ENCODE results near the gene PPP2R5D. TPM values are rescaled to one million over a fixed set of nuclear protein-coding genes. Genes with fewer than 3 reads are reported as not detected.
A peak's percentile ranks its signal among the peaks of the same experiment; 100 is the strongest.

The PPP2R5D gene
- total and polyA plus RNA-seq, 9 of the 15 experiments (the other 6 are each of a cell fraction or from before 2014, with no cell fraction given) = 1.3 to 96.1 (median 38.4) TPM

DNA sequence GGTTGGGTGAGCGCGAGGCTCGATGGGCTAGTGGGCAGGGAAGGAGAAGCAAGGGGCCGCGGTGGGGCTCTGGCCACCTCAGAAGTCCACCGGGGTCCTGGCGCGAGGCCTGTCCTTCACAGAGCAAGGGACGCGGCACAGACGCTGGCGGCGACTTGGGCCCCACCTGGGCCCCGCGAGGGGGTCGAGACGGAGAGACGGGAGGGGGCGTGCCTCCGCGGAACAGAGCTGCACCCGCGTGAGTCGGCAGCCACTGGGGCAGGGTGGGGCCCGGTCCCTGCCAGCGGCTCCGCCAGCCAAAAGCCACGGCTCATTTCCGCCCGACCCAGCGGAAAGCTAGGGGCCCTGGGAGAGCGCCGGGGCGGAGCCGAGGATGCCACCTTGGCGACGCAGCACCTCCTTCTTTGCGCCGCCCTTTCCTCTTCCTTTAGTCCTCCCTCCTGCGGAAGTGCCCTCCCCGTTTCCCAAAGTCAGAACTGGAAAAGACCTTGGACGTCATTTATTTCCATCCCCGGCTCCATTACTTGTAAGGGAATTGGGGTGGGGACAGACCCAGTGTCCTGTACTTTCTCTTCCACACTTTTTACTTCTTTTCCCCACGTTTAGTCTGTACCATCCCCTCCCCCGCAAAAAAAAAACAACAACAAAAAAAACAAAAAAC, 69.3 kb downstream of the PPP2R5D start, which contains the start of gene CUL7 (continued):
- TF ChIP-seq ETV6 (IDR thresholded peaks at IDR 0.05; ENCODE audit: borderline replicate concordance in 1 of 2, low read depth in 2 of 2, low read length in 1 of 2) (peak; percentile 96 to 98), ETV6 (CRISPR knock-in tag; IDR thresholded peaks at IDR 0.05; ENCODE audit: borderline replicate concordance) (no peak), RFX1 (IDR thresholded peaks at IDR 0.05) (peak; percentile 76; the same call in 1 of the 2 replicates), ZBTB8A (IDR thresholded peaks at IDR 0.05; ENCODE audit: partially characterized antibody) (no peak), TAF9B (IDR thresholded peaks at IDR 0.05; ENCODE audit: partially characterized antibody) (peak; percentile 75), ZNF561 (CRISPR knock-in tag; conservative IDR thresholded peaks at IDR 0.05) (peak; percentile 80), SIRT6 (IDR thresholded peaks at IDR 0.05; ENCODE audit: low read depth, low read length) (no peak), JUN (IDR thresholded peaks at IDR 0.05; ENCODE audit: borderline replicate concordance, low read depth, low read length) (peak; percentile 37; the same call in 1 of the 2 replicates), JUN (CRISPR knock-in tag; IDR thresholded peaks at IDR 0.05; ENCODE audit: borderline replicate concordance) (no peak), CAMTA2 (CRISPR knock-in tag; conservative IDR thresholded peaks at IDR 0.05) (peak; percentile 98), SAP30 (IDR thresholded peaks at IDR 0.05; ENCODE audit: borderline replicate concordance, insufficient read depth, low read depth, low read length, poor library complexity, severe bottlenecking) (no peak), KDM5B (IDR thresholded peaks at IDR 0.05; ENCODE audit: insufficient replicate concordance, low read depth, low read length) (peak; percentile 88), TCF7 (IDR thresholded peaks at IDR 0.05; ENCODE audit: borderline replicate concordance) (0 out of 2 replicates have a peak, but pooled peaks have one; percentile 30), RFX5 (IDR thresholded peaks at IDR 0.05; ENCODE audit: low read depth, low read length) (no peak), BRD9 (IDR thresholded peaks at IDR 0.05; ENCODE audit: low read depth, partially characterized antibody) (peak; percentile 84), TEAD4 (IDR thresholded peaks at IDR 0.05; ENCODE audit: low read length) (peak; percentile 31; the same call in 1 of the 2 replicates), TEAD4 (CRISPR knock-in tag; IDR thresholded peaks at IDR 0.05; ENCODE audit: borderline replicate concordance) (no peak), THRAP3 (IDR thresholded peaks at IDR 0.05; ENCODE audit: borderline replicate concordance) (no peak), CHCHD3 (CRISPR knock-in tag; IDR thresholded peaks at IDR 0.05) (peak; percentile 13; the same call in 1 of the 2 replicates), KAT7 (CRISPR knock-in tag; IDR thresholded peaks at IDR 0.05; ENCODE audit: borderline replicate concordance) (no peak)
- TF ChIP-seq, protein P1, sequence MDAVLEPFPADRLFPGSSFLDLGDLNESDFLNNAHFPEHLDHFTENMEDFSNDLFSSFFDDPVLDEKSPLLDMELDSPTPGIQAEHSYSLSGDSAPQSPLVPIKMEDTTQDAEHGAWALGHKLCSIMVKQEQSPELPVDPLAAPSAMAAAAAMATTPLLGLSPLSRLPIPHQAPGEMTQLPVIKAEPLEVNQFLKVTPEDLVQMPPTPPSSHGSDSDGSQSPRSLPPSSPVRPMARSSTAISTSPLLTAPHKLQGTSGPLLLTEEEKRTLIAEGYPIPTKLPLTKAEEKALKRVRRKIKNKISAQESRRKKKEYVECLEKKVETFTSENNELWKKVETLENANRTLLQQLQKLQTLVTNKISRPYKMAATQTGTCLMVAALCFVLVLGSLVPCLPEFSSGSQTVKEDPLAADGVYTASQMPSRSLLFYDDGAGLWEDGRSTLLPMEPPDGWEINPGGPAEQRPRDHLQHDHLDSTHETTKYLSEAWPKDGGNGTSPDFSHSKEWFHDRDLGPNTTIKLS (IDR thresholded peaks at IDR 0.05; ENCODE audit: borderline replicate concordance, low read depth) = peak; percentile 98
- TF ChIP-seq, protein P2, sequence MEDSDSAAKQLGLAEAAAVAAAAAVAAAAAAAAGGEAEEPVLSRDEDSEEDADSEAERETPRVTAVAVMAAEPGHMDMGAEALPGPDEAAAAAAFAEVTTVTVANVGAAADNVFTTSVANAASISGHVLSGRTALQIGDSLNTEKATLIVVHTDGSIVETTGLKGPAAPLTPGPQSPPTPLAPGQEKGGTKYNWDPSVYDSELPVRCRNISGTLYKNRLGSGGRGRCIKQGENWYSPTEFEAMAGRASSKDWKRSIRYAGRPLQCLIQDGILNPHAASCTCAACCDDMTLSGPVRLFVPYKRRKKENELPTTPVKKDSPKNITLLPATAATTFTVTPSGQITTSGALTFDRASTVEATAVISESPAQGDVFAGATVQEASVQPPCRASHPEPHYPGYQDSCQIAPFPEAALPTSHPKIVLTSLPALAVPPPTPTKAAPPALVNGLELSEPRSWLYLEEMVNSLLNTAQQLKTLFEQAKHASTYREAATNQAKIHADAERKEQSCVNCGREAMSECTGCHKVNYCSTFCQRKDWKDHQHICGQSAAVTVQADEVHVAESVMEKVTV (CRISPR knock-in tag; IDR thresholded peaks at IDR 0.05) = peak; percentile 52; the same call in 1 of the 2 replicates
- TF ChIP-seq, protein P3, sequence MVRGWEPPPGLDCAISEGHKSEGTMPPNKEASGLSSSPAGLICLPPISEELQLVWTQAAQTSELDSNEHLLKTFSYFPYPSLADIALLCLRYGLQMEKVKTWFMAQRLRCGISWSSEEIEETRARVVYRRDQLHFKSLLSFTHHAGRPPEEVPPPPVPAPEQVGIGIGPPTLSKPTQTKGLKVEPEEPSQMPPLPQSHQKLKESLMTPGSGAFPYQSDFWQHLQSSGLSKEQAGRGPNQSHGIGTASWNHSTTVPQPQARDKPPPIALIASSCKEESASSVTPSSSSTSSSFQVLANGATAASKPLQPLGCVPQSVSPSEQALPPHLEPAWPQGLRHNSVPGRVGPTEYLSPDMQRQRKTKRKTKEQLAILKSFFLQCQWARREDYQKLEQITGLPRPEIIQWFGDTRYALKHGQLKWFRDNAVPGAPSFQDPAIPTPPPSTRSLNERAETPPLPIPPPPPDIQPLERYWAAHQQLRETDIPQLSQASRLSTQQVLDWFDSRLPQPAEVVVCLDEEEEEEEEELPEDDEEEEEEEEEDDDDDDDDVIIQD (CRISPR knock-in tag; IDR thresholded peaks at IDR 0.05) = no peak

Measured in K562 (cell line).